Smooth muscle cell (in vitro differentiated cells): ENCODE results near the gene WDR33. TPM values are rescaled to one million over a fixed set of nuclear protein-coding genes. Genes with fewer than 3 reads are reported as not detected.
A peak's percentile ranks its signal among the peaks of the same experiment; 100 is the strongest.

Source experiments
- DNase-seq: peaks from one replicate; lab custom pipeline; 2025; ENCODE audit not compliant: unreplicated experiment; lab: John Stamatoyannopoulos, UW
- H2AFZ ChIP-seq: fragments of 200-600 bp; sonication (generic); 2 replicates; pipeline ENCODE4 v1.6.0; 2016; ENCODE audit warnings: antibody characterized with exemption, low read depth, mild to moderate bottlenecking
- H3F3A ChIP-seq: fragments of 200-600 bp; sonication (generic); 2 replicates; pipeline ENCODE4 v1.6.0; 2017; ENCODE audit warnings: antibody characterized with exemption, low read depth
- H3K27ac ChIP-seq: fragments of 200-600 bp; sonication (generic); 2 replicates; pipeline ENCODE4 v1.5.1; 2016; ENCODE audit warnings: low read depth, mild to moderate bottlenecking
- H3K27me3 ChIP-seq: fragments of 200-600 bp; sonication (generic); 2 replicates; pipeline ENCODE4 v1.6.1; 2016; ENCODE audit warnings: low read depth, mild to moderate bottlenecking
- H3K36me3 ChIP-seq: fragments of 200-600 bp; sonication (generic); 2 replicates; pipeline ENCODE4 v1.5.1; 2016; ENCODE audit warnings: low read depth
- H3K4me1 ChIP-seq: fragments of 200-600 bp; sonication (generic); 2 replicates; pipeline ENCODE4 v1.5.1; 2016; ENCODE audit warnings: low read depth
- H3K4me2 ChIP-seq: fragments of 200-600 bp; sonication (generic); 2 replicates; pipeline ENCODE4 v1.6.0; 2016; ENCODE audit warnings: mild to moderate bottlenecking
- H3K4me3 ChIP-seq: fragments of 200-600 bp; sonication (generic); 2 replicates; pipeline ENCODE4 v1.5.1; 2016; ENCODE audit warnings: mild to moderate bottlenecking
- H3K79me2 ChIP-seq: fragments of 200-600 bp; sonication (generic); 2 replicates; pipeline ENCODE4 v1.6.0; 2016; ENCODE audit warnings: low read depth, mild to moderate bottlenecking
- H3K9ac ChIP-seq: fragments of 200-600 bp; sonication (generic); 2 replicates; pipeline ENCODE4 v1.6.0; 2016; ENCODE audit warnings: low read depth
- H3K9me3 ChIP-seq: fragments of 200-600 bp; sonication (generic); replicated peaks from 2 replicates; pipeline ENCODE4 v1.5.1; 2016; ENCODE audit warnings: low read depth
- H4K20me1 ChIP-seq: fragments of 200-600 bp; sonication (generic); 2 replicates; pipeline ENCODE4 v1.6.0; 2016; ENCODE audit warnings: low read depth
- WGBS: methylation state at CpG from one replicate; pipeline ENCODE4 v1.1.7; 2016; ENCODE audit warnings: low lambda C conversion rate; 5-methylcytosine and 5-hydroxymethylcytosine counted together
- polyA plus RNA-seq: library from polyadenylated mRNA; unstranded; fragments of >200 nt; fragmentation: Nextera tagmentation; extraction: Ambion mirVana; gene quantifications from 2 replicates; pipeline ENCODE4 v1.2.1, GENCODE V29; 2016
- total RNA-seq: library from RNA; depleted of rRNA; stranded (reverse); fragments of >200 nt; gene quantifications from 2 replicates; pipeline ENCODE4 v1.2.3, GENCODE V29; 2014
- TF ChIP-seq, protein P1 (sequence below): fragments of 200-600 bp; sonication (generic); IDR thresholded peaks from 2 replicates; pipeline ENCODE4 v1.5.1; 2017; ENCODE audit warnings: borderline replicate concordance, mild to moderate bottlenecking, antibody characterized with exemption; ENCODE audit not compliant: insufficient read depth, poor library complexity, severe bottlenecking

Gene WDR33
- total and polyA plus RNA-seq, 2 experiments from 2014 or later, result 30.4 to 43.3 TPM

DNA sequence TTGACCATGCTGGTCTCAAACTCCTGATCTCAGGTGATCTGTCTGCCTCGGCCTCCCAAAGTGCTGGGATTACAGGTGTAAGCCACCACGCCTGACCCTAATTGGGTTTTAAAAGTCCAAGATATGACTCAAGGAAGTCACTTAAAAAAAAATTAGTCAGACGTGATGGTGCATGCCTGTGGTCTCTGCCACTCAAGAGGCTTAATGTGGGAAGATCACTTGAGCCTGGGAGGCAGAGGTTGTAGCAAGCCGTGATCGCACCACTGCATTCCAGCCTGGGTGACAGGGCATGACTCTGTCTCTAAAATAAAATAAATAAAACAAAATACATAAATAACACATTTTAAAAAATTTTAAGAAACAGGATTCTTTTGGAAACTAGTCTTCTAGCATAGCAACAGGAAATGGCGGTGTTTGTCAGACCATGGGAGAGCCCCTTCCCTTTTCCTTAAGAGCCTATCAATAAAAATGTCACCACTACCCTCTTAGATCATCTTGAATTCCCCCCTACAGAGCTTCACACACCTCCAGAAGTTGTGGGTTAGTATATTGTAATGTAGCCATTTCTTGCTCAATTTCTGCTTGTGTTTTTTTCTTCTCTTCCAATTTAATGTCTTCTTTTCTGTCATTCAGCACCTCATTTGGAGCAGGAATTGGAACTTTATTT is 89.5 kb downstream of the WDR33 start:
- WGBS, result 43% methylated on average over 6 of the region's 6 CpGs
- Histone ChIP-seq H4K20me1 (peaks cover 26% of the 10 kb centered on the region), H3K4me1 (no peaks in the 10 kb centered on the region), H3K27ac (peak overlapping the region; percentile 96), H3K27me3 (no peaks in the 10 kb centered on the region), H3K4me3 (no peak overlapping the region), H3K9me3 (no peaks in the 10 kb centered on the region), H3K36me3 (no peaks in the 10 kb centered on the region), H3K9ac (peak overlapping the region; percentile 83), H3K79me2 (no peaks in the 10 kb centered on the region), H3F3A (no peaks in the 10 kb centered on the region), H3K4me2 (peak overlapping the region; percentile 58), H2AFZ (no peak overlapping the region)
- no peak for DNase-seq
- TF ChIP-seq, protein P1, sequence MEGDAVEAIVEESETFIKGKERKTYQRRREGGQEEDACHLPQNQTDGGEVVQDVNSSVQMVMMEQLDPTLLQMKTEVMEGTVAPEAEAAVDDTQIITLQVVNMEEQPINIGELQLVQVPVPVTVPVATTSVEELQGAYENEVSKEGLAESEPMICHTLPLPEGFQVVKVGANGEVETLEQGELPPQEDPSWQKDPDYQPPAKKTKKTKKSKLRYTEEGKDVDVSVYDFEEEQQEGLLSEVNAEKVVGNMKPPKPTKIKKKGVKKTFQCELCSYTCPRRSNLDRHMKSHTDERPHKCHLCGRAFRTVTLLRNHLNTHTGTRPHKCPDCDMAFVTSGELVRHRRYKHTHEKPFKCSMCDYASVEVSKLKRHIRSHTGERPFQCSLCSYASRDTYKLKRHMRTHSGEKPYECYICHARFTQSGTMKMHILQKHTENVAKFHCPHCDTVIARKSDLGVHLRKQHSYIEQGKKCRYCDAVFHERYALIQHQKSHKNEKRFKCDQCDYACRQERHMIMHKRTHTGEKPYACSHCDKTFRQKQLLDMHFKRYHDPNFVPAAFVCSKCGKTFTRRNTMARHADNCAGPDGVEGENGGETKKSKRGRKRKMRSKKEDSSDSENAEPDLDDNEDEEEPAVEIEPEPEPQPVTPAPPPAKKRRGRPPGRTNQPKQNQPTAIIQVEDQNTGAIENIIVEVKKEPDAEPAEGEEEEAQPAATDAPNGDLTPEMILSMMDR, result no peak

DNA sequence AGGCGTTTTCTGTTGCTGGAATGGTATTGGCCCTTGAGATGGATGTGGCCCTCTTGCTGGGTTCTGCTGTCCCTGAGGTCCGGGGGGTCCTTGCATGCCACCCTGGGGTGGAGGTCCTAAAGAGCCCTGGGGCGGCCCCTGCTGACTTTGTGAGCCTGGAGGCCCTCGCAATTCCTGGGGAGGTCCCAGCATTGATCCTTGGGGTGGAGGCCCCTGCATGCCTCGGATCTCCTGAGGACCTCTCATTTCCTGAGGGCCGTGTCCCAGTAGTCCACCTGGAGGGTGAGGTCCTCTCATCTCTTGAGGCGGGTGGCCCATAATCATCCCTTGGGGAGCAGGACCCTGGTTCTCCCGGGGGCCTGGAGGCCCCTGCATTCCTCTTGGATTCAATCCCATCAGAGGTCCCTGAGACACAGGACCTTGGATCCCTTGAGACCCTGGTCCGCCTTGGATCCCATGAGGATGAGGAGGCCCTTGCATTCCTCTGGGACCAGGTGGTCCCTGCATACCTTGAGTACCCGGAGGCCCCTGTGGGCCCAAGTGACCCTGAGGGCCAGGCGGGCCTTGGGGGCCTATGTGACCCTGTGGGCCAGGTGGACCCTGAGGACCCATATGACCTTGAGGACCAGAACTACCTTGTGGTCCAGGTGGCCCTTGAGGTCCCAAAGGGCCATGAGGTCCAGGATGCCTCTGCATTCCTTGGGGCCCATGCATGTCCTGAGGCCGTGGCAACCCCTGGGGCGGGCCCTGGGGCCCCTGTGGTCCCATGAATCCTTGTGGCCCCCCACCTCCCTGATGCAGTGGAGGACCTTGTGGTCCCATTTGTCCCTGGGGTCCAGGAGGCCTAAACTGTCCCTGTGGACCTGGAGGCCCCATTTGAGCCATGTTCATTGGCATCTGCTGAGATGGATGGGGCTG is 91.4 kb downstream of the WDR33 start:
- H3K9ac ChIP-seq, result no peak overlapping the region
- H3K79me2 ChIP-seq, result no peaks in the 10 kb centered on the region
- TF ChIP-seq, protein P1, result no peak
- WGBS, result 97% methylated on average over 13 of the region's 13 CpGs
- H3K4me1 ChIP-seq, result no peaks in the 10 kb centered on the region
- no peak overlapping the region for H3K4me2 ChIP-seq
- H3F3A ChIP-seq, result no peaks in the 10 kb centered on the region
- no peak overlapping the region for H3K27ac ChIP-seq
- no peaks in the 10 kb centered on the region for H3K9me3 ChIP-seq
- no peak for DNase-seq
- H3K36me3 ChIP-seq, result no peaks in the 10 kb centered on the region
- no peak overlapping the region for H2AFZ ChIP-seq
- no peaks in the 10 kb centered on the region for H3K27me3 ChIP-seq
- H4K20me1 ChIP-seq, result peaks cover 26% of the 10 kb centered on the region
- H3K4me3 ChIP-seq, result no peak overlapping the region

DNA sequence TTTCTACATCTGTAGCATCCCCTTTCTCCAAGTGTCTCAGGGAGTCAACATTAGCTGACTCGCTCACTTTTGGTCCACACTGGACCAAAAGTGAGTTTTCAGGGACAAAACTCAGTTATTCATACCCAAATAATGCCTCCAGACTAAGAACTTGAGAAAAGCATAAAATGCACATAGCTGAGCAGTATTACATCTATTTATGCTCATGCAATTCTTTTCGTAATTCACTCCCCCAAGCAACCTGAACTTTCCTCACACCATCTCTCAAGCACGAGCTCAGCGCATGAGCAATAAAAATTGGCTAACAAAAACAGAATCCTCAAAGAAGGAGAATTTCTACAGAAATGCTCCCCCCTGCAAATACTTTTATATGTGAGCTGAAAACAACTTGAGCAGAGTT is 92.7 kb downstream of the WDR33 start:
- Histone ChIP-seq H3K9me3 (no peaks in the 10 kb centered on the region), H3K36me3 (no peaks in the 10 kb centered on the region), H4K20me1 (peaks cover 29% of the 10 kb centered on the region), H3K4me1 (no peaks in the 10 kb centered on the region), H3K79me2 (no peaks in the 10 kb centered on the region), H2AFZ (no peak overlapping the region), H3K4me2 (no peak overlapping the region), H3K4me3 (no peak overlapping the region), H3K9ac (no peak overlapping the region), H3F3A (no peaks in the 10 kb centered on the region), H3K27me3 (no peaks in the 10 kb centered on the region), H3K27ac (no peak overlapping the region)
- over 99% methylated on average over 4 of the region's 4 CpGs for WGBS
- DNase-seq, result no peak
- TF ChIP-seq, protein P1, result no peak
